ENCODE results near the gene ADAD2.

Gene ADAD2

GRCh38 chr16:84181144-84181915, 9.6 kb upstream of the ADAD2 start:
- Histone ChIP-seq H3K4me3 (ENCODE audit: control insufficient read depth in 1 of 7, extremely low read depth in 1 of 7, insufficient read depth in 4 of 7, low read depth in 2 of 7, low read length in 6 of 7) (no peak overlapping the region), H3K9me3 (ENCODE audit: control extremely low read depth in 1 of 5, control insufficient read depth in 4 of 5, insufficient read depth in 2 of 5, low read depth in 1 of 5, low read length in 4 of 5) (no peaks in the 10 kb centered on the region), H3K4me1 (ENCODE audit: control extremely low read depth in 1 of 4, control insufficient read depth in 4 of 4, insufficient read depth in 4 of 4, low read length in 3 of 4) (peaks cover 0 to 9% (median 7%) of the 10 kb centered on the region in 4 experiments), H3K36me3 (ENCODE audit: control insufficient read depth in 4 of 4, insufficient read depth in 4 of 4, low read length in 3 of 4) (peaks cover 11 to 78% (median 55%) of the 10 kb centered on the region in 4 experiments), H3K27ac (ENCODE audit: insufficient read depth in 1 of 2, low read depth in 1 of 2, low read length in 2 of 2, poor library complexity in 1 of 2, severe bottlenecking in 2 of 2) (no peak overlapping the region), H3K27me3 (replicated peaks in 2 of 5; ENCODE audit: control insufficient read depth in 4 of 5, insufficient read depth in 5 of 5, low read length in 4 of 5) (no peaks in the 10 kb centered on the region)
- POLR2A ChIA-PET = no interaction called here
- 98% methylated on average over 39 of the region's 41 CpGs for WGBS (ENCODE audit: insufficient coverage)
- DNase-seq = no peak
- CTCF ChIA-PET = interaction anchor here (0.6 kb wide), 1 partner anchor 442 kb away, joined by 3 read pairs; no protein-coding TSS in a partner anchor

GRCh38 chr16:84182104-84182503, 8.9 kb upstream of the ADAD2 start:
- ChIA-PET CTCF (interaction anchor here (1.0 to 1.2 kb wide), 2 partner anchors 25 to 65 kb away, joined by 3 read pairs; partner anchors contain the start of gene MBTPS1), POLR2A (no interaction called here)
- H3K27me3 ChIP-seq (replicated peaks in 2 of 5; ENCODE audit: control insufficient read depth in 4 of 5, insufficient read depth in 5 of 5, low read length in 4 of 5) = no peaks in the 10 kb centered on the region
- WGBS (ENCODE audit: insufficient coverage) = over 99% methylated on average over 18 of the region's 18 CpGs
- H3K27ac ChIP-seq (ENCODE audit: insufficient read depth in 1 of 2, low read depth in 1 of 2, low read length in 2 of 2, poor library complexity in 1 of 2, severe bottlenecking in 2 of 2) = no peak overlapping the region
- no peak overlapping the region for H3K4me3 ChIP-seq (ENCODE audit: control insufficient read depth in 1 of 7, extremely low read depth in 1 of 7, insufficient read depth in 4 of 7, low read depth in 2 of 7, low read length in 6 of 7)
- no peaks in the 10 kb centered on the region for H3K9me3 ChIP-seq (ENCODE audit: control extremely low read depth in 1 of 5, control insufficient read depth in 4 of 5, insufficient read depth in 2 of 5, low read depth in 1 of 5, low read length in 4 of 5)
- no peak for DNase-seq
- peaks cover 0 to 10% (median 8%) of the 10 kb centered on the region in 4 experiments for H3K4me1 ChIP-seq (ENCODE audit: control extremely low read depth in 1 of 4, control insufficient read depth in 4 of 4, insufficient read depth in 4 of 4, low read length in 3 of 4)
- H3K36me3 ChIP-seq (ENCODE audit: control insufficient read depth in 4 of 4, insufficient read depth in 4 of 4, low read length in 3 of 4) = peaks cover 11 to 76% (median 55%) of the 10 kb centered on the region in 4 experiments

- peaks cover 0 to 10% (median 8%) of the 10 kb centered on the region in 4 experiments for H3K4me1 ChIP-seq (ENCODE audit: control extremely low read depth in 1 of 4, control insufficient read depth in 4 of 4, insufficient read depth in 4 of 4, low read length in 3 of 4)
- POLR2A ChIA-PET = no interaction called here
- no peaks in the 10 kb centered on the region for H3K27me3 ChIP-seq (replicated peaks in 2 of 5; ENCODE audit: control insufficient read depth in 4 of 5, insufficient read depth in 5 of 5, low read length in 4 of 5)
- peaks cover 11 to 72% (median 51%) of the 10 kb centered on the region in 4 experiments for H3K36me3 ChIP-seq (ENCODE audit: control insufficient read depth in 4 of 4, insufficient read depth in 4 of 4, low read length in 3 of 4)
- H3K9me3 ChIP-seq (ENCODE audit: control extremely low read depth in 1 of 5, control insufficient read depth in 4 of 5, insufficient read depth in 2 of 5, low read depth in 1 of 5, low read length in 4 of 5) = no peaks in the 10 kb centered on the region
- DNase-seq = no peak
- WGBS (ENCODE audit: insufficient coverage) = 97% methylated on average over 25 of the region's 26 CpGs
- no peak overlapping the region for H3K27ac ChIP-seq (ENCODE audit: insufficient read depth in 1 of 2, low read depth in 1 of 2, low read length in 2 of 2, poor library complexity in 1 of 2, severe bottlenecking in 2 of 2)
- CTCF ChIA-PET = interaction anchor here (1.0 to 1.9 kb wide), 4 partner anchors 7 to 94 kb away, joined by 3 to 6 read pairs (median 4); partner anchors contain the start of gene MBTPS1
- H3K4me3 ChIP-seq (ENCODE audit: control insufficient read depth in 1 of 7, extremely low read depth in 1 of 7, insufficient read depth in 4 of 7, low read depth in 2 of 7, low read length in 6 of 7) = no peak overlapping the region
These were observed 8.0 kb upstream of the ADAD2 start for GRCh38 chr16:84182680-84183571.

- Histone ChIP-seq H3K27ac (ENCODE audit: insufficient read depth in 1 of 2, low read depth in 1 of 2, low read length in 2 of 2, poor library complexity in 1 of 2, severe bottlenecking in 2 of 2) (no peak overlapping the region), H3K4me1 (ENCODE audit: control extremely low read depth in 1 of 4, control insufficient read depth in 4 of 4, insufficient read depth in 4 of 4, low read length in 3 of 4) (peaks cover 0 to 10% (median 8%) of the 10 kb centered on the region in 4 experiments), H3K9me3 (ENCODE audit: control extremely low read depth in 1 of 5, control insufficient read depth in 4 of 5, insufficient read depth in 2 of 5, low read depth in 1 of 5, low read length in 4 of 5) (no peaks in the 10 kb centered on the region), H3K4me3 (ENCODE audit: control insufficient read depth in 1 of 7, extremely low read depth in 1 of 7, insufficient read depth in 4 of 7, low read depth in 2 of 7, low read length in 6 of 7) (no peak overlapping the region), H3K36me3 (ENCODE audit: control insufficient read depth in 4 of 4, insufficient read depth in 4 of 4, low read length in 3 of 4) (peaks cover 11 to 66% (median 48%) of the 10 kb centered on the region in 4 experiments), H3K27me3 (replicated peaks in 2 of 5; ENCODE audit: control insufficient read depth in 4 of 5, insufficient read depth in 5 of 5, low read length in 4 of 5) (no peaks in the 10 kb centered on the region)
- CTCF ChIA-PET = interaction anchor here (1.4 to 1.9 kb wide), 2 partner anchors 8 to 95 kb away, joined by 4 to 6 read pairs; no protein-coding TSS in a partner anchor
- no peak for DNase-seq
- POLR2A ChIA-PET = no interaction called here
- 100% methylated on average over 5 of the region's 5 CpGs for WGBS (ENCODE audit: insufficient coverage)
These were observed 7.4 kb upstream of the ADAD2 start for GRCh38 chr16:84183572-84183875.

- Histone ChIP-seq H3K27ac (ENCODE audit: insufficient read depth in 1 of 2, low read depth in 1 of 2, low read length in 2 of 2, poor library complexity in 1 of 2, severe bottlenecking in 2 of 2) (no peak overlapping the region), H3K4me1 (ENCODE audit: control extremely low read depth in 1 of 4, control insufficient read depth in 4 of 4, insufficient read depth in 4 of 4, low read length in 3 of 4) (peaks cover 0 to 10% (median 8%) of the 10 kb centered on the region in 4 experiments), H3K36me3 (ENCODE audit: control insufficient read depth in 4 of 4, insufficient read depth in 4 of 4, low read length in 3 of 4) (peaks cover 11 to 61% (median 45%) of the 10 kb centered on the region in 4 experiments), H3K4me3 (ENCODE audit: control insufficient read depth in 1 of 7, extremely low read depth in 1 of 7, insufficient read depth in 4 of 7, low read depth in 2 of 7, low read length in 6 of 7) (no peak overlapping the region), H3K27me3 (replicated peaks in 2 of 5; ENCODE audit: control insufficient read depth in 4 of 5, insufficient read depth in 5 of 5, low read length in 4 of 5) (no peaks in the 10 kb centered on the region), H3K9me3 (ENCODE audit: control extremely low read depth in 1 of 5, control insufficient read depth in 4 of 5, insufficient read depth in 2 of 5, low read depth in 1 of 5, low read length in 4 of 5) (no peaks in the 10 kb centered on the region)
- 95% methylated on average over 11 of the region's 11 CpGs for WGBS (ENCODE audit: insufficient coverage)
- POLR2A ChIA-PET = no interaction called here
- CTCF ChIA-PET = interaction anchor here (1.4 to 1.9 kb wide), 3 partner anchors 8 to 99 kb away, joined by 3 to 6 read pairs (median 4); no protein-coding TSS in a partner anchor
- no peak for DNase-seq
These were observed 6.9 kb upstream of the ADAD2 start for GRCh38 chr16:84183911-84184591.

GRCh38 chr16:84184775-84185174, 6.2 kb upstream of the ADAD2 start:
- H3K27ac ChIP-seq (ENCODE audit: insufficient read depth in 1 of 2, low read depth in 1 of 2, low read length in 2 of 2, poor library complexity in 1 of 2, severe bottlenecking in 2 of 2) = no peak overlapping the region
- H3K4me3 ChIP-seq (ENCODE audit: control insufficient read depth in 1 of 7, extremely low read depth in 1 of 7, insufficient read depth in 4 of 7, low read depth in 2 of 7, low read length in 6 of 7) = no peak overlapping the region
- no peak for DNase-seq
- H3K36me3 ChIP-seq (ENCODE audit: control insufficient read depth in 4 of 4, insufficient read depth in 4 of 4, low read length in 3 of 4) = peaks cover 11 to 54% (median 41%) of the 10 kb centered on the region in 4 experiments
- H3K27me3 ChIP-seq (replicated peaks in 2 of 5; ENCODE audit: control insufficient read depth in 4 of 5, insufficient read depth in 5 of 5, low read length in 4 of 5) = no peaks in the 10 kb centered on the region
- 93% methylated on average over 10 of the region's 10 CpGs for WGBS (ENCODE audit: insufficient coverage)
- H3K9me3 ChIP-seq (ENCODE audit: control extremely low read depth in 1 of 5, control insufficient read depth in 4 of 5, insufficient read depth in 2 of 5, low read depth in 1 of 5, low read length in 4 of 5) = no peaks in the 10 kb centered on the region
- POLR2A ChIA-PET = no interaction called here
- CTCF ChIA-PET = interaction anchor here (0.8 to 1.9 kb wide), 4 partner anchors 9 to 100 kb away, joined by 3 to 6 read pairs (median 4); no protein-coding TSS in a partner anchor
- H3K4me1 ChIP-seq (ENCODE audit: control extremely low read depth in 1 of 4, control insufficient read depth in 4 of 4, insufficient read depth in 4 of 4, low read length in 3 of 4) = peaks cover 0 to 10% (median 8%) of the 10 kb centered on the region in 4 experiments
